Gastrocnemius medialis (tissue), 4 donors: ENCODE measurements around the gene RUNX3. TPM values are rescaled to one million over a fixed set of nuclear protein-coding genes. Genes with fewer than 3 reads are reported as not detected.

Experiments
- ATAC-seq, 2 donors: fragments of 150-250 bp; one replicate each; pipeline ENCODE4 v1.9.1; 2016
- DNase-seq, 2 donors: peaks; one replicate each; pipeline ENCODE4 v3.0.0-alpha.2; 2019
- H3K27ac ChIP-seq, 4 donors: fragments of 200-600 bp; sonication (generic); 1 replicate in 1 of 4; 2 replicates in 3 of 4; pipeline ENCODE4 v1.5.1; 2016 to 2018; ENCODE audit warnings: mild to moderate bottlenecking in 2 of 4, moderate library complexity in 1 of 4
- H3K27me3 ChIP-seq, 3 donors: fragments of 200-600 bp; sonication (generic) in 2 of 3; 1 replicate in 1 of 3; 2 replicates in 2 of 3; pipeline versions ENCODE4 v1.5.1 to v1.6.0; 2016 to 2019; ENCODE audit warnings: mild to moderate bottlenecking in 1 of 3, moderate library complexity in 1 of 3
- H3K36me3 ChIP-seq, 2 donors: fragments of 200-600 bp; sonication (generic) in 1 of 2; one replicate each; pipeline ENCODE4 v1.5.1; 2017 to 2018
- H3K4me1 ChIP-seq, 2 donors: fragments of 200-600 bp; sonication (generic) in 1 of 2; one replicate each; pipeline ENCODE4 v1.5.1; 2016 to 2017; ENCODE audit warnings: mild to moderate bottlenecking in 2 of 2
- H3K4me3 ChIP-seq, 4 donors: fragments of 200-600 bp; sonication (generic) in 3 of 4; 1 replicate in 1 of 4; 2 replicates in 3 of 4; pipeline ENCODE4 v1.5.1; 2016 to 2019; ENCODE audit warnings: mild to moderate bottlenecking in 2 of 4
- H3K9me3 ChIP-seq, 3 donors: fragments of 200-600 bp; sonication (generic) in 2 of 3; 1 replicate in 1 of 3; 2 replicates in 2 of 3; pipeline ENCODE4 v1.5.1; 2016 to 2019
- CTCF ChIP-seq, 5 experiments: fragments of 450-650 bp in 3 of 5; fragments of 200-600 bp in 2 of 5; sonication (generic) in 2 of 5; IDR thresholded peaks in 4 of 5; conservative IDR thresholded peaks in 1 of 5; 1 replicate in 4 of 5; 2 replicates in 1 of 5; pipeline ENCODE4 v1.5.1; 2016 to 2019; ENCODE audit warnings: antibody characterized with exemption in 5 of 5, mild to moderate bottlenecking in 3 of 5, moderate library complexity in 3 of 5
- POLR2A ChIP-seq, 2 donors: fragments of 450-650 bp; IDR thresholded peaks; one replicate each; pipeline ENCODE4 v1.6.1; 2017; ENCODE audit warnings: antibody characterized with exemption in 2 of 2, mild to moderate bottlenecking in 2 of 2, moderate library complexity in 2 of 2
- in situ Hi-C, 4 donors: fragments of 200-750 bp; cut with MboI; loops; one replicate each; pipeline versions ENCODE4 v1.15.0 to v1.8.0; 2017; ENCODE audit warnings: low sequenced_read_pairs in 4 of 4
- intact Hi-C: fragments of 100-400 bp; cut with DNase I; formaldehyde crosslinking; loops from one replicate; pipeline ENCODE4 v1.15.1; 2023; ENCODE audit warnings: low total_unique reads
- total RNA-seq, 4 donors: library from RNA; depleted of rRNA; stranded (reverse); fragments of >200 nt; gene quantifications; one replicate each; pipeline versions ENCODE4 v1.1.0 to v1.2.3, GENCODE V29; 2016

Gene RUNX3
- total RNA-seq, 4 donors from 2014 or later, result 0.13 to 1.9 (median 0.74) TPM

- no peak for DNase-seq
- in situ Hi-C loops, result no loop called here
- intact Hi-C loops, result no loop called here
Measured at GRCh38 chr1:24888061-24888970, 41.8 kb downstream of the RUNX3 start.

GRCh38 chr1:24886241-24886640 lies 43.8 kb downstream of the RUNX3 start:
- no peaks in the 10 kb centered on the region for H3K36me3 ChIP-seq
- TF ChIP-seq CTCF (IDR thresholded peaks at IDR 0.05 in 4 of 5, conservative IDR thresholded peaks at IDR 0.05 in 1 of 5) (no peak), POLR2A (IDR thresholded peaks at IDR 0.05) (no peak)
- H3K4me3 ChIP-seq, result no peak overlapping the region
- H3K27me3 ChIP-seq, result peaks cover 0 to 3% (median 0%) of the 10 kb centered on the region in 3 donors
- in situ Hi-C loops, result no loop called here
- no peak overlapping the region for H3K27ac ChIP-seq
- ATAC-seq (no peak), DNase-seq (no peak)
- intact Hi-C loops, result no loop called here
- no peaks in the 10 kb centered on the region for H3K4me1 ChIP-seq
- H3K9me3 ChIP-seq, result no peaks in the 10 kb centered on the region

More at GRCh38 chr1:24888061-24888970, 41.8 kb downstream of the RUNX3 start:
- Histone ChIP-seq H3K4me3 (no peak overlapping the region), H3K9me3 (no peaks in the 10 kb centered on the region), H3K4me1 (no peaks in the 10 kb centered on the region), H3K36me3 (no peaks in the 10 kb centered on the region), H3K27me3 (peaks cover 0 to under 1% (median 0%) of the 10 kb centered on the region in 3 donors), H3K27ac (no peak overlapping the region)
- ATAC-seq, result no peak
- TF ChIP-seq CTCF (IDR thresholded peaks at IDR 0.05 in 4 of 5, conservative IDR thresholded peaks at IDR 0.05 in 1 of 5), result no peak
- TF ChIP-seq POLR2A (IDR thresholded peaks at IDR 0.05), result no peak

- no peak for TF ChIP-seq CTCF (IDR thresholded peaks at IDR 0.05 in 4 of 5, conservative IDR thresholded peaks at IDR 0.05 in 1 of 5)
- TF ChIP-seq POLR2A (IDR thresholded peaks at IDR 0.05), result no peak
- Histone ChIP-seq H3K27me3 (peaks cover 0 to 3% (median 0%) of the 10 kb centered on the region in 3 donors), H3K4me1 (no peaks in the 10 kb centered on the region), H3K27ac (no peak overlapping the region), H3K36me3 (no peaks in the 10 kb centered on the region), H3K9me3 (no peaks in the 10 kb centered on the region), H3K4me3 (no peak overlapping the region)
- ATAC-seq (no peak), DNase-seq (no peak)
- intact Hi-C loops, result no loop called here
- in situ Hi-C loops, result no loop called here
Measured at GRCh38 chr1:24884751-24885150, 45.3 kb downstream of the RUNX3 start.

GRCh38 chr1:24881034-24881433 lies 49.0 kb downstream of the RUNX3 start:
- H3K27me3 ChIP-seq, result peaks cover 0 to 10% (median 0%) of the 10 kb centered on the region in 3 donors
- DNase-seq (no peak), ATAC-seq (no peak)
- intact Hi-C loops, result no loop called here
- no peak overlapping the region for H3K27ac ChIP-seq
- H3K4me3 ChIP-seq, result no peak overlapping the region
- H3K4me1 ChIP-seq, result no peaks in the 10 kb centered on the region
- H3K9me3 ChIP-seq, result no peaks in the 10 kb centered on the region
- no peaks in the 10 kb centered on the region for H3K36me3 ChIP-seq
- in situ Hi-C loops, result no loop called here
- TF ChIP-seq CTCF (IDR thresholded peaks at IDR 0.05 in 4 of 5, conservative IDR thresholded peaks at IDR 0.05 in 1 of 5) (no peak), POLR2A (IDR thresholded peaks at IDR 0.05) (no peak)
